Measurements from ENCODE around the gene LDB2.
"Not testable (repeated sequence)": the region's sequence is repeated elsewhere in the genome, so short reads cannot be mapped to it uniquely, and the experiment has no call there.

The LDB2 gene

GRCh38 chr4:16530688-16531635 is 367.5 kb downstream of the LDB2 start:
- no peaks in the 10 kb centered on the region for H3K4me1 ChIP-seq (ENCODE audit: control insufficient read depth, low read length)
- no peak overlapping the region for H3K4me3 ChIP-seq (ENCODE audit: low read length)
- no peaks in the 10 kb centered on the region for H4K20me1 ChIP-seq (ENCODE audit: control insufficient read depth, insufficient read depth, low read depth, low read length)
- no peaks in the 10 kb centered on the region for H3K36me3 ChIP-seq (ENCODE audit: control insufficient read depth, low read length)
- H3K9me2 ChIP-seq (replicated peaks; ENCODE audit: control insufficient read depth, low read length): no peaks in the 10 kb centered on the region; the same call in 1 of the 2 replicates
- H3K27ac ChIP-seq (ENCODE audit: low read depth, low read length): no peak overlapping the region
- no peak overlapping the region for H3K4me2 ChIP-seq (ENCODE audit: low read length)
- H3K27me3 ChIP-seq (ENCODE audit: control insufficient read depth, low read length): no peaks in the 10 kb centered on the region
- no peaks in the 10 kb centered on the region for H3F3A ChIP-seq (ENCODE audit: control insufficient read depth, insufficient read depth)
- no peaks in the 10 kb centered on the region for H3K9me3 ChIP-seq (ENCODE audit: control insufficient read depth, insufficient read depth, low read length)
- TF ChIP-seq CTCF (IDR thresholded peaks at IDR 0.05; ENCODE audit: low read depth, low read length, poor library complexity, severe bottlenecking) (no peak), EZH2phosphoT487 (IDR thresholded peaks at IDR 0.05; ENCODE audit: borderline replicate concordance, low read length) (no peak)
- no peaks in the 10 kb centered on the region for H3K79me2 ChIP-seq (ENCODE audit: control insufficient read depth, low read length)

- H3K79me2 ChIP-seq (ENCODE audit: control insufficient read depth, low read length): no peaks in the 10 kb centered on the region
- no peaks in the 10 kb centered on the region for H4K20me1 ChIP-seq (ENCODE audit: control insufficient read depth, insufficient read depth, low read depth, low read length)
- H3F3A ChIP-seq (ENCODE audit: control insufficient read depth, insufficient read depth): no peaks in the 10 kb centered on the region
- no peak overlapping the region for H3K4me2 ChIP-seq (ENCODE audit: low read length)
- no peaks in the 10 kb centered on the region for H3K4me1 ChIP-seq (ENCODE audit: control insufficient read depth, low read length)
- H3K36me3 ChIP-seq (ENCODE audit: control insufficient read depth, low read length): no peaks in the 10 kb centered on the region
- H3K4me3 ChIP-seq (ENCODE audit: low read length): no peak overlapping the region
- no peaks in the 10 kb centered on the region for H3K27me3 ChIP-seq (ENCODE audit: control insufficient read depth, low read length)
- TF ChIP-seq EZH2phosphoT487 (IDR thresholded peaks at IDR 0.05; ENCODE audit: borderline replicate concordance, low read length): no peak
- no peak for TF ChIP-seq CTCF (IDR thresholded peaks at IDR 0.05; ENCODE audit: low read depth, low read length, poor library complexity, severe bottlenecking)
- H3K9me2 ChIP-seq (replicated peaks; ENCODE audit: control insufficient read depth, low read length): no peaks in the 10 kb centered on the region
- no peaks in the 10 kb centered on the region for H3K9me3 ChIP-seq (ENCODE audit: control insufficient read depth, insufficient read depth, low read length)
- no peak overlapping the region for H3K27ac ChIP-seq (ENCODE audit: low read depth, low read length)
Observed at GRCh38 chr4:16524911-16525554, 373.4 kb downstream of the LDB2 start.

GRCh38 chr4:16524406-16524805 is 374.0 kb downstream of the LDB2 start:
- no peak overlapping the region for H3K4me3 ChIP-seq (ENCODE audit: low read length)
- H3K27ac ChIP-seq (ENCODE audit: low read depth, low read length): no peak overlapping the region
- no peaks in the 10 kb centered on the region for H3K79me2 ChIP-seq (ENCODE audit: control insufficient read depth, low read length)
- TF ChIP-seq CTCF (IDR thresholded peaks at IDR 0.05; ENCODE audit: low read depth, low read length, poor library complexity, severe bottlenecking) (no peak), EZH2phosphoT487 (IDR thresholded peaks at IDR 0.05; ENCODE audit: borderline replicate concordance, low read length) (no peak)
- H3K9me2 ChIP-seq (replicated peaks; ENCODE audit: control insufficient read depth, low read length): no peaks in the 10 kb centered on the region
- no peaks in the 10 kb centered on the region for H3K36me3 ChIP-seq (ENCODE audit: control insufficient read depth, low read length)
- H3K9me3 ChIP-seq (ENCODE audit: control insufficient read depth, insufficient read depth, low read length): no peaks in the 10 kb centered on the region
- no peaks in the 10 kb centered on the region for H4K20me1 ChIP-seq (ENCODE audit: control insufficient read depth, insufficient read depth, low read depth, low read length)
- H3K4me1 ChIP-seq (ENCODE audit: control insufficient read depth, low read length): no peaks in the 10 kb centered on the region
- H3K27me3 ChIP-seq (ENCODE audit: control insufficient read depth, low read length): no peaks in the 10 kb centered on the region
- H3F3A ChIP-seq (ENCODE audit: control insufficient read depth, insufficient read depth): no peaks in the 10 kb centered on the region
- no peak overlapping the region for H3K4me2 ChIP-seq (ENCODE audit: low read length)

- H3K9me2 ChIP-seq (replicated peaks; ENCODE audit: control insufficient read depth, low read length); H3K27me3 ChIP-seq (ENCODE audit: control insufficient read depth, low read length); H3K9me3 ChIP-seq (ENCODE audit: control insufficient read depth, insufficient read depth, low read length); H3K4me1 ChIP-seq (ENCODE audit: control insufficient read depth, low read length); H3F3A ChIP-seq (ENCODE audit: control insufficient read depth, insufficient read depth); H3K79me2 ChIP-seq (ENCODE audit: control insufficient read depth, low read length); H3K4me2 ChIP-seq (ENCODE audit: low read length); H3K4me3 ChIP-seq (ENCODE audit: low read length); H3K36me3 ChIP-seq (ENCODE audit: control insufficient read depth, low read length); H4K20me1 ChIP-seq (ENCODE audit: control insufficient read depth, insufficient read depth, low read depth, low read length); H3K27ac ChIP-seq (ENCODE audit: low read depth, low read length): not testable (repeated sequence)
Observed at GRCh38 chr4:16523526-16523925, 374.9 kb downstream of the LDB2 start.
